MM.1S (cell line): ENCODE results near the gene DUOXA2.
"Not testable (repeated sequence)": the region's sequence is repeated elsewhere in the genome, so short reads cannot be mapped to it uniquely, and the experiment has no call there.

Experiments used
- DNase-seq: peaks from one replicate; pipeline ENCODE4 v3.0.0-alpha.2; 2015
- H2AFZ ChIP-seq: fragments of 300-600 bp; sonication (generic); 2 replicates; pipeline ENCODE4 v1.6.0; 2016; ENCODE audit warnings: antibody characterized with exemption, low read length
- H3F3A ChIP-seq: fragments of 300-600 bp; sonication (generic); 2 replicates; pipeline ENCODE4 v1.6.1; 2016; ENCODE audit warnings: mild to moderate bottlenecking, antibody characterized with exemption, low read length, moderate library complexity, mixed read lengths; ENCODE audit not compliant: insufficient read depth
- H3K27ac ChIP-seq: fragments of 300-600 bp; sonication (generic); 2 replicates; pipeline ENCODE4 v1.5.1; 2016; ENCODE audit warnings: mild to moderate bottlenecking, low read length
- H3K27me3 ChIP-seq: fragments of 300-600 bp; sonication (generic); replicated peaks from 2 replicates; pipeline ENCODE4 v1.6.0; 2016; ENCODE audit warnings: low read length; ENCODE audit not compliant: insufficient read depth
- H3K36me3 ChIP-seq: fragments of 300-600 bp; sonication (generic); replicated peaks from 2 replicates; pipeline ENCODE4 v1.6.1; 2016; ENCODE audit warnings: mild to moderate bottlenecking, low read length, mixed read lengths; ENCODE audit not compliant: insufficient read depth
- H3K4me1 ChIP-seq: fragments of 300-600 bp; sonication (generic); 2 replicates; pipeline ENCODE4 v1.6.1; 2016; ENCODE audit warnings: low read length, mixed read lengths
- H3K4me2 ChIP-seq: fragments of 300-600 bp; sonication (generic); 2 replicates; pipeline ENCODE4 v1.6.0; 2016; ENCODE audit warnings: low read depth, low read length
- H3K4me3 ChIP-seq: fragments of 300-600 bp; sonication (generic); 2 replicates; pipeline ENCODE4 v1.5.1; 2016; ENCODE audit warnings: low read length, mixed read lengths
- H3K79me2 ChIP-seq: fragments of 300-600 bp; sonication (generic); 2 replicates; pipeline ENCODE4 v1.6.1; 2016; ENCODE audit warnings: mixed run types, low read length, mixed read lengths
- H3K9ac ChIP-seq: fragments of 300-600 bp; sonication (generic); 2 replicates; pipeline ENCODE4 v1.6.1; 2016; ENCODE audit warnings: low read length, mixed read lengths
- H3K9me2 ChIP-seq: fragments of 300-600 bp; sonication (generic); replicated peaks from 2 replicates; pipeline ENCODE4 v1.6.1; 2016; ENCODE audit warnings: mild to moderate bottlenecking, low read length, mixed read lengths; ENCODE audit not compliant: insufficient read depth
- H3K9me3 ChIP-seq: fragments of 300-600 bp; sonication (generic); replicated peaks from 2 replicates; pipeline ENCODE4 v1.6.1; 2016; ENCODE audit warnings: mild to moderate bottlenecking, low read length, mixed read lengths; ENCODE audit not compliant: insufficient read depth
- H4K20me1 ChIP-seq: fragments of 300-600 bp; sonication (generic); 2 replicates; pipeline ENCODE4 v1.6.1; 2016; ENCODE audit warnings: mild to moderate bottlenecking, low read length, moderate library complexity, mixed read lengths; ENCODE audit not compliant: insufficient read depth
- CTCF ChIP-seq: fragments of 300-600 bp; sonication (generic); IDR thresholded peaks from 2 replicates; pipeline ENCODE4 v1.5.1; 2016; ENCODE audit warnings: antibody characterized with exemption, low read length, mixed read lengths
- EZH2 ChIP-seq: fragments of 300-600 bp; sonication (generic); optimal IDR thresholded peaks from 2 replicates; pipeline ENCODE3; 2017; ENCODE audit warnings: low read depth, mild to moderate bottlenecking, antibody characterized with exemption, low read length, mixed read lengths
- EZH2phosphoT487 ChIP-seq: fragments of 300-600 bp; sonication (generic); IDR thresholded peaks from 2 replicates; pipeline ENCODE4 v1.6.1; 2018; ENCODE audit warnings: antibody characterized with exemption, low read length

Gene DUOXA2

GRCh38 chr15:45079201-45079600 lies 34.9 kb upstream of the DUOXA2 start:
- H3K36me3 ChIP-seq, H3K9me3 ChIP-seq, H3K4me1 ChIP-seq, H4K20me1 ChIP-seq, H3K4me3 ChIP-seq, H3K9me2 ChIP-seq, H3K27ac ChIP-seq, H3F3A ChIP-seq, H3K4me2 ChIP-seq, H2AFZ ChIP-seq, H3K9ac ChIP-seq, H3K79me2 ChIP-seq, DNase-seq, H3K27me3 ChIP-seq: not testable (repeated sequence)

GRCh38 chr15:45079628-45080246 lies 34.4 kb upstream of the DUOXA2 start:
- H3K27me3 ChIP-seq = not testable (repeated sequence)

GRCh38 chr15:45080593-45080992 lies 33.5 kb upstream of the DUOXA2 start:
- H3K27me3 ChIP-seq, H2AFZ ChIP-seq, DNase-seq, H3K27ac ChIP-seq, H3F3A ChIP-seq, H3K79me2 ChIP-seq, H3K9me2 ChIP-seq, H4K20me1 ChIP-seq, H3K4me1 ChIP-seq, H3K4me2 ChIP-seq, H3K4me3 ChIP-seq, H3K9ac ChIP-seq, H3K9me3 ChIP-seq, H3K36me3 ChIP-seq: not testable (repeated sequence)

More at GRCh38 chr15:45079628-45080246, 34.4 kb upstream of the DUOXA2 start:
- H3K9me2 ChIP-seq, H3F3A ChIP-seq, H3K79me2 ChIP-seq, H3K27ac ChIP-seq, H3K4me1 ChIP-seq, H3K36me3 ChIP-seq, H3K9ac ChIP-seq, H2AFZ ChIP-seq, DNase-seq, H3K9me3 ChIP-seq, H3K4me2 ChIP-seq, H3K4me3 ChIP-seq, H4K20me1 ChIP-seq: not testable (repeated sequence)

- H3K9me2 ChIP-seq, H3K4me2 ChIP-seq, H3K36me3 ChIP-seq, H2AFZ ChIP-seq, H3K9ac ChIP-seq, H3K4me1 ChIP-seq, H3K79me2 ChIP-seq, H3K27ac ChIP-seq, H3K9me3 ChIP-seq, H3K4me3 ChIP-seq, H3F3A ChIP-seq, DNase-seq, H3K27me3 ChIP-seq, H4K20me1 ChIP-seq: not testable (repeated sequence)
These were observed 31.7 kb upstream of the DUOXA2 start for GRCh38 chr15:45082412-45082811.

GRCh38 chr15:45083223-45083622 lies 30.9 kb upstream of the DUOXA2 start:
- no peaks in the 10 kb centered on the region for H3K9me3 ChIP-seq
- no peaks in the 10 kb centered on the region for H3K79me2 ChIP-seq
- H3K36me3 ChIP-seq = no peaks in the 10 kb centered on the region
- no peak overlapping the region for H3K4me2 ChIP-seq
- H4K20me1 ChIP-seq = no peaks in the 10 kb centered on the region
- no peak for DNase-seq
- H3K9ac ChIP-seq = no peak overlapping the region
- no peaks in the 10 kb centered on the region for H3K9me2 ChIP-seq
- no peak overlapping the region for H3K4me3 ChIP-seq
- H3K27me3 ChIP-seq = no peaks in the 10 kb centered on the region
- TF ChIP-seq CTCF (no peak), EZH2phosphoT487 (no peak), EZH2 (no peak)
- H3K27ac ChIP-seq = no peak overlapping the region
- no peaks in the 10 kb centered on the region for H3K4me1 ChIP-seq
- H2AFZ ChIP-seq = no peak overlapping the region
- H3F3A ChIP-seq = no peaks in the 10 kb centered on the region
